Astrocyte (in vitro differentiated cells and primary cell): Measurements from ENCODE around the gene TRAPPC2B. TPM values are rescaled to one million over a fixed set of nuclear protein-coding genes. Genes with fewer than 3 reads are reported as not detected.
"Not testable (repeated sequence)": the region's sequence is repeated elsewhere in the genome, so short reads cannot be mapped to it uniquely, and the experiment has no call there.

ENCODE experiments used
- DNase-seq: peaks from one replicate; pipeline ENCODE4 v3.0.0-alpha.2; 2010; ENCODE audit warnings: low read depth
- FAIRE-seq: peaks from 2 replicates; lab custom pipeline; 2011; peaks lifted over from hg19 to GRCh38; lab: Jason Lieb, UNC
- H2AFZ ChIP-seq: 2 replicates; pipeline ENCODE4 v1.6.0; 2012; ENCODE audit warnings: low read depth, low read length, inconsistent platforms
- H3K27ac ChIP-seq: 2 replicates; pipeline ENCODE4 v1.5.1; 2011; ENCODE audit warnings: low read depth, low read length, inconsistent platforms
- H3K27me3 ChIP-seq: 2 replicates; pipeline ENCODE4 v1.6.0; 2011; ENCODE audit warnings: low read length, inconsistent platforms; ENCODE audit not compliant: insufficient read depth
- H3K36me3 ChIP-seq: 2 replicates; pipeline ENCODE4 v1.5.1; 2011; ENCODE audit warnings: low read length, inconsistent platforms; ENCODE audit not compliant: insufficient read depth
- H3K4me1 ChIP-seq: 2 replicates; pipeline ENCODE4 v1.5.1; 2011; ENCODE audit warnings: low read length, inconsistent platforms; ENCODE audit not compliant: insufficient read depth
- H3K4me2 ChIP-seq: 2 replicates; pipeline ENCODE4 v1.6.0; 2012; ENCODE audit warnings: low read length, inconsistent platforms
- H3K4me3 ChIP-seq: 2 replicates; pipeline ENCODE4 v1.5.1; 2011; ENCODE audit warnings: low read depth, mild to moderate bottlenecking, low read length, inconsistent platforms; ENCODE audit not compliant: insufficient read depth
- H3K79me2 ChIP-seq: 2 replicates; pipeline ENCODE4 v1.6.0; 2012; ENCODE audit warnings: mild to moderate bottlenecking, low read length, inconsistent platforms; ENCODE audit not compliant: insufficient read depth
- H3K9ac ChIP-seq: 2 replicates; pipeline ENCODE4 v1.6.0; 2012; ENCODE audit warnings: mild to moderate bottlenecking, low read length, inconsistent platforms
- H3K9me3 ChIP-seq: 2 replicates; pipeline ENCODE4 v1.5.1; 2012; ENCODE audit warnings: low read depth, mild to moderate bottlenecking, low read length, inconsistent platforms; ENCODE audit not compliant: insufficient read depth
- H4K20me1 ChIP-seq: 2 replicates; pipeline ENCODE4 v1.6.0; 2012; ENCODE audit warnings: low read length, inconsistent platforms; ENCODE audit not compliant: insufficient read depth
- H3K27ac Mint-ChIP-seq: one replicate; pipeline ENCODE4 v1.8.0; 2021; ENCODE audit warnings: mild to moderate bottlenecking, mixed read lengths; ENCODE audit not compliant: unreplicated experiment
- H3K27me3 Mint-ChIP-seq: one replicate; pipeline ENCODE4 v1.8.0; 2021; ENCODE audit warnings: low read depth, mixed read lengths; ENCODE audit not compliant: unreplicated experiment
- H3K36me3 Mint-ChIP-seq: one replicate; pipeline ENCODE4 v1.8.0; 2021; ENCODE audit warnings: low read depth, mixed read lengths; ENCODE audit not compliant: unreplicated experiment
- H3K4me1 Mint-ChIP-seq: one replicate; pipeline ENCODE4 v1.8.0; 2021; ENCODE audit warnings: low read depth, mixed read lengths; ENCODE audit not compliant: unreplicated experiment
- H3K4me3 Mint-ChIP-seq: one replicate; pipeline ENCODE4 v1.8.0; 2021; ENCODE audit warnings: mild to moderate bottlenecking, moderate library complexity, mixed read lengths; ENCODE audit not compliant: unreplicated experiment
- H3K9me3 Mint-ChIP-seq: one replicate; pipeline ENCODE4 v1.8.0; 2021; ENCODE audit warnings: mild to moderate bottlenecking, mixed read lengths; ENCODE audit not compliant: unreplicated experiment
- EZH2 ChIP-seq: IDR thresholded peaks from 2 replicates; pipeline ENCODE4 v1.6.1; 2012; ENCODE audit warnings: mild to moderate bottlenecking, low read length, inconsistent platforms; ENCODE audit not compliant: insufficient read depth
- total RNA-seq: library from RNA; stranded (reverse); gene quantifications from 2 replicates; pipeline ENCODE4 v1.2.1, GENCODE V29; 2021
- TF ChIP-seq, protein P1 (sequence below): IDR thresholded peaks from 2 replicates; pipeline ENCODE4 v1.5.1; 2011; ENCODE audit warnings: low read depth, mild to moderate bottlenecking, inconsistent platforms, low read length, moderate library complexity; ENCODE audit not compliant: insufficient read depth

The TRAPPC2B gene
- total RNA-seq, 1 donor from 2014 or later, result 9.2 TPM

DNA sequence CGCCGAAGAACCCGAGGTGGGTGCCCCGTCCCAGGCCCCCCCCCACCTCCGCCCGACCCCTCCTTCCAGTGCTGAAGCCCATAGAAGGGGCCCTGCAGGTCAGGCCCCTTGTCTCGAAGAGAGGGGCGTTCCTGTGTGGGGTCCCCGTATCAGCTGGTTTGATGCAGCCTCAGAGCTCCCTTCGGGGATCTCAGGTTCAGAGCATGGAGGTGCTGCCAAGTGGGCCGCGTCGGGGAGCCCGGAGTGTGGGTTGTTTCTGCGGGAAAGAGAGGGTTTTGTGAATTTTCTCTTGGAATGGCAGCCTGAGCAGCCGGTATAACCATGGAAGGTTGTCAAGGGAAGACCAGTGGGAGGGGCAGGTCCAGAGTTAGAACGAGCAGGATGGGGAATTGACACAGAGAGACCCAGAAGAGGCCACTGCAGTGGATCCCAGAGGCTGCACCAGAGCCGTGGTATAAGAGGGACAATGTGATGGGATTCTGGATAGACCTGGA, 384 bp downstream of the TRAPPC2B start:
- no peaks in the 10 kb centered on the region for H3K9me3 Mint-ChIP-seq
- H3K36me3 Mint-ChIP-seq, result peaks cover 13% of the 10 kb centered on the region
- no peaks in the 10 kb centered on the region for H3K27me3 ChIP-seq
- no peaks in the 10 kb centered on the region for H3K27me3 Mint-ChIP-seq
- H2AFZ ChIP-seq, result peak overlapping the region; percentile 76
- no peak for FAIRE-seq
- H3K4me3 Mint-ChIP-seq, result peak overlapping the region; percentile 95
- H3K27ac ChIP-seq, result peak overlapping the region; percentile 66
- peaks cover under 1% of the 10 kb centered on the region for H3K36me3 ChIP-seq
- peaks cover 15% of the 10 kb centered on the region for H3K79me2 ChIP-seq
- H3K9me3 ChIP-seq, result peaks cover 4% of the 10 kb centered on the region
- DNase-seq, result peak; percentile 3
- H3K27ac Mint-ChIP-seq, result peak overlapping the region; percentile 73
- H3K4me3 ChIP-seq, result peak overlapping the region; percentile 67
- H3K4me1 Mint-ChIP-seq, result peaks cover 6% of the 10 kb centered on the region
- no peaks in the 10 kb centered on the region for H4K20me1 ChIP-seq
- peak overlapping the region; percentile 82 for H3K9ac ChIP-seq
- H3K4me2 ChIP-seq, result peak overlapping the region; percentile 82
- no peaks in the 10 kb centered on the region for H3K4me1 ChIP-seq
- no peak for TF ChIP-seq EZH2
- TF ChIP-seq, protein P1, sequence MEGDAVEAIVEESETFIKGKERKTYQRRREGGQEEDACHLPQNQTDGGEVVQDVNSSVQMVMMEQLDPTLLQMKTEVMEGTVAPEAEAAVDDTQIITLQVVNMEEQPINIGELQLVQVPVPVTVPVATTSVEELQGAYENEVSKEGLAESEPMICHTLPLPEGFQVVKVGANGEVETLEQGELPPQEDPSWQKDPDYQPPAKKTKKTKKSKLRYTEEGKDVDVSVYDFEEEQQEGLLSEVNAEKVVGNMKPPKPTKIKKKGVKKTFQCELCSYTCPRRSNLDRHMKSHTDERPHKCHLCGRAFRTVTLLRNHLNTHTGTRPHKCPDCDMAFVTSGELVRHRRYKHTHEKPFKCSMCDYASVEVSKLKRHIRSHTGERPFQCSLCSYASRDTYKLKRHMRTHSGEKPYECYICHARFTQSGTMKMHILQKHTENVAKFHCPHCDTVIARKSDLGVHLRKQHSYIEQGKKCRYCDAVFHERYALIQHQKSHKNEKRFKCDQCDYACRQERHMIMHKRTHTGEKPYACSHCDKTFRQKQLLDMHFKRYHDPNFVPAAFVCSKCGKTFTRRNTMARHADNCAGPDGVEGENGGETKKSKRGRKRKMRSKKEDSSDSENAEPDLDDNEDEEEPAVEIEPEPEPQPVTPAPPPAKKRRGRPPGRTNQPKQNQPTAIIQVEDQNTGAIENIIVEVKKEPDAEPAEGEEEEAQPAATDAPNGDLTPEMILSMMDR, result no peak

DNA sequence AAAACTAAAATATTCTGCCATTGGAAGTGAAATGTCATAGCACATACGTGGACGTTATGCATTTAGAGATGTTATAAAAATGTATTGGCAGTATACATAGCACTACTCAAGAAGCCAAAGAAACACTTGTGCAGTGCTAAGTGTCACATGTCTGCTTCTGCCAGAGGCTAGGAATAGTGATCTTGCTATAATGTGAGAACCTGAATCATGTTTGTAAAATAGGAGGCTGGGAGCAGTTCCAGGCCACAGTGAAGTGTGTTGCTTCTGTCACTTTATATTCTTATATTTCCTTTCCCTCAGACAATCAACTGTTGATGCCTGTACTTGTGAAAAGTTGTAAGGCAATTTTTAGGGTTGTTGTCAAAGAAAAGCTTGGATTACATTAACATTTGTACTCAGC, 3.4 kb downstream of the TRAPPC2B start:
- no peaks in the 10 kb centered on the region for H3K4me1 ChIP-seq
- no peak overlapping the region for H3K27ac ChIP-seq
- no peak for TF ChIP-seq EZH2
- TF ChIP-seq, protein P1, result no peak
- H3K27me3 ChIP-seq, result no peaks in the 10 kb centered on the region
- no peaks in the 10 kb centered on the region for H3K9me3 ChIP-seq
- DNase-seq (no peak), FAIRE-seq (no peak)
- peaks cover 6% of the 10 kb centered on the region for H3K4me1 Mint-ChIP-seq
- H3K4me3 Mint-ChIP-seq, result no peak overlapping the region
- H2AFZ ChIP-seq, result no peak overlapping the region
- peaks cover 13% of the 10 kb centered on the region for H3K79me2 ChIP-seq
- H4K20me1 ChIP-seq, result no peaks in the 10 kb centered on the region
- no peak overlapping the region for H3K4me2 ChIP-seq
- H3K36me3 Mint-ChIP-seq, result peaks cover 28% of the 10 kb centered on the region
- peaks cover 2% of the 10 kb centered on the region for H3K9me3 Mint-ChIP-seq
- H3K27ac Mint-ChIP-seq, result no peak overlapping the region
- H3K4me3 ChIP-seq, result no peak overlapping the region
- no peak overlapping the region for H3K9ac ChIP-seq
- no peaks in the 10 kb centered on the region for H3K36me3 ChIP-seq
- no peaks in the 10 kb centered on the region for H3K27me3 Mint-ChIP-seq

DNA sequence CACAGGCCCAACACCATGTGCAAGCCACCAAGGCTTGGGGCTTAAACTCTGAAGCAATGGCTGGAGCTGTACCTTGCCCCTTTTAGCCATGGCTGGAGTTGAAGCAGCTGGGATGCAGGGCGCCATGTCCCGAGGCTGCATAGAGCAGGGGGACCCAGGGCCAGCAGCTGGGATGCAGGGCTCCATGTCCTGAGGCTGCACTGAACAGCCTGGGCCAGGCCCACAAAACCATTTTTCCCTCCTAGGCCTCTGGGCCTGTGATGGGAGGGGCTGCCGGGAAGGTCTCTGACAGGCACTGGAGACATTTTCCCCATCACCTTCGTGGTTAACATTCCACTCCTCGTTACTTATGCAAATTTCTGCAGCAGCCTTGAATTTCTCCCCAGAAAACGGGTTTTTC, 10.8 kb downstream of the TRAPPC2B start:
- H3K27ac ChIP-seq, result no peak overlapping the region
- H3K27me3 ChIP-seq, result no peaks in the 10 kb centered on the region
- H3K4me1 ChIP-seq, result no peaks in the 10 kb centered on the region
- no peaks in the 10 kb centered on the region for H3K79me2 ChIP-seq
- no peak overlapping the region for H3K4me3 ChIP-seq
- no peak overlapping the region for H3K4me2 ChIP-seq
- peaks cover 34% of the 10 kb centered on the region for H3K9me3 ChIP-seq
- H3K27me3 Mint-ChIP-seq, result no peaks in the 10 kb centered on the region
- DNase-seq (no peak), FAIRE-seq (no peak)
- no peak for TF ChIP-seq EZH2
- TF ChIP-seq, protein P1, result no peak
- no peaks in the 10 kb centered on the region for H3K4me1 Mint-ChIP-seq
- no peaks in the 10 kb centered on the region for H4K20me1 ChIP-seq
- H3K27ac Mint-ChIP-seq, result no peak overlapping the region
- no peak overlapping the region for H2AFZ ChIP-seq
- H3K9ac ChIP-seq, result no peak overlapping the region
- H3K4me3 Mint-ChIP-seq, result no peak overlapping the region
- H3K36me3 ChIP-seq, result peaks cover 23% of the 10 kb centered on the region
- H3K9me3 Mint-ChIP-seq, result peaks cover 58% of the 10 kb centered on the region
- peaks cover 81% of the 10 kb centered on the region for H3K36me3 Mint-ChIP-seq

GRCh38 chr19:57374647-57375046, 11.3 kb downstream of the TRAPPC2B start:
- DNase-seq, H3K4me1 Mint-ChIP-seq, H3K79me2 ChIP-seq, H3K27me3 ChIP-seq, H3K4me1 ChIP-seq, H3K4me3 ChIP-seq, H4K20me1 ChIP-seq, H3K27ac Mint-ChIP-seq, H3K4me2 ChIP-seq, FAIRE-seq, H3K27me3 Mint-ChIP-seq, H3K4me3 Mint-ChIP-seq, H3K9ac ChIP-seq, H2AFZ ChIP-seq, H3K27ac ChIP-seq: not testable (repeated sequence)
- Histone ChIP-seq H3K9me3 (peaks cover 36% of the 10 kb centered on the region), H3K36me3 (peaks cover 23% of the 10 kb centered on the region)
- H3K9me3 Mint-ChIP-seq, result peaks cover 60% of the 10 kb centered on the region
- H3K36me3 Mint-ChIP-seq, result peaks cover 79% of the 10 kb centered on the region
